Cardiac muscle cell (in vitro differentiated cells and primary cell): ENCODE measurements around the gene MYO5C. TPM values are rescaled to one million over a fixed set of nuclear protein-coding genes. Genes with fewer than 3 reads are reported as not detected.
A peak's percentile ranks its signal among the peaks of the same experiment; 100 is the strongest.

Source experiments
- DNase-seq, 2 donors: peaks; one replicate each; pipeline versions ENCODE4 v3.0.0 to v3.0.0-alpha.2; 2010 to 2017; ENCODE audit warnings: low read depth in 1 of 2, low spot score in 1 of 2
- H3K27ac ChIP-seq: fragments of 200-600 bp; sonication (generic); 2 replicates; pipeline ENCODE4 v1.5.1; 2016
- H3K27me3 ChIP-seq: fragments of 200-600 bp; sonication (generic); 2 replicates; pipeline ENCODE4 v1.6.0; 2016; ENCODE audit warnings: control low read depth
- H3K36me3 ChIP-seq: fragments of 200-600 bp; sonication (generic); 2 replicates; pipeline ENCODE4 v1.5.1; 2016; ENCODE audit warnings: control low read depth
- H3K4me1 ChIP-seq: fragments of 200-600 bp; sonication (generic); 2 replicates; pipeline ENCODE4 v1.8.1; 2017; ENCODE audit warnings: low read depth, mild to moderate bottlenecking, mixed run types
- H3K4me3 ChIP-seq: fragments of 200-600 bp; sonication (generic); 2 replicates; pipeline ENCODE4 v1.5.1; 2016; ENCODE audit warnings: mild to moderate bottlenecking
- H3K9me3 ChIP-seq: fragments of 200-600 bp; sonication (generic); 2 replicates; pipeline ENCODE4 v1.5.1; 2017; ENCODE audit warnings: low read depth, mild to moderate bottlenecking, control low read depth
- CTCF ChIP-seq: IDR thresholded peaks from 2 replicates; pipeline ENCODE4 v1.5.1; 2012; ENCODE audit warnings: low read depth, mild to moderate bottlenecking, low read length
- polyA plus RNA-seq: library from polyadenylated mRNA; unstranded; fragments of >200 nt; fragmentation: Nextera tagmentation; extraction: Ambion mirVana; gene quantifications from 2 replicates; pipeline ENCODE4 v1.2.1, GENCODE V29; 2016
- total RNA-seq: library from RNA; depleted of rRNA; stranded (reverse); fragments of >200 nt; gene quantifications from 2 replicates; pipeline ENCODE4 v1.2.3, GENCODE V29; 2016

MYO5C gene
- total and polyA plus RNA-seq, 2 experiments from 2014 or later = 2.9 to 8.5 TPM

DNA sequence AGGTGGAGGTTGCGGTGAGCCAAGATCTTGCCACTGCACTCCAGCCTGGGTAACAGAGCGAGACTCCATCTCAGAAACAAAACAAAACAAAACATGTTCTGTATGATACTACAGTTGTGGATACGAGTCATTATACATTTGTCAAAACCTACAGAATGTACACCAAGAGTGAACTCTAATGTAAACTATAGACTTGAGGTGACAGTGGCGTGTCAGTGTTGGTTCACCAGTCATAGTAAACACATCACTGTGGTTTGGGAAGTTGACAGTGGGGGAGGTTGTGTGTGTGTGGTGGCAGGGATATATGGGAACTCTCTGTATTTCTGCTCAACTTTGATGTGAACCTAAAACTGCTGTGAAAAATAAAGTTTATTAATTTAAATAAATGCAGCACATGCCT is 71.4 kb downstream of the MYO5C start:
- H3K36me3 ChIP-seq = peaks cover 5% of the 10 kb centered on the region
- TF ChIP-seq CTCF = no peak

DNA sequence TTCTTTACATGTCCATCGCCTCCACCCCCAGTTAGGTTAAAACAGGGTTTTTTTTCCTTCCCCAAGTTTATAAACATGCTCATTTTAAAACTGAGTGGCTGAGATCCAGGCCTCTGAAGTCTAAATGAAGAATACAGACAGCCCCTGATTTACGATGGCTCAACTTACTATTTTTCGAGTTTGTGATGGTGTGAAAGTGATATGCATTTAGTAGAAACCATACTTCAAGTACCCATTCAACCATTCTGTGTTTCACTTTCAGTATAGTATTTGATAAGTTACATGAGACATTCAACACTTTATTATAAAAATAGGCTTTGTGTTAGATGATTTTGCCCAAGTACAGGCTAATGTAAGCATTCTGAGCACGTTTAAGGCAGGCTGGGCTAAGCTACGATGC is 73.9 kb downstream of the MYO5C start:
- TF ChIP-seq CTCF = no peak
- Histone ChIP-seq H3K4me1 (peaks cover 7% of the 10 kb centered on the region), H3K9me3 (no peaks in the 10 kb centered on the region), H3K27me3 (no peaks in the 10 kb centered on the region), H3K4me3 (no peak overlapping the region), H3K36me3 (peaks cover 5% of the 10 kb centered on the region), H3K27ac (no peak overlapping the region)
- no peak for DNase-seq

More for the DNA sequence above, 71.4 kb downstream of the MYO5C start:
- H3K27me3 ChIP-seq = no peaks in the 10 kb centered on the region
- no peaks in the 10 kb centered on the region for H3K9me3 ChIP-seq
- DNase-seq = no peak
- no peak overlapping the region for H3K4me3 ChIP-seq
- no peaks in the 10 kb centered on the region for H3K4me1 ChIP-seq
- no peak overlapping the region for H3K27ac ChIP-seq

DNA sequence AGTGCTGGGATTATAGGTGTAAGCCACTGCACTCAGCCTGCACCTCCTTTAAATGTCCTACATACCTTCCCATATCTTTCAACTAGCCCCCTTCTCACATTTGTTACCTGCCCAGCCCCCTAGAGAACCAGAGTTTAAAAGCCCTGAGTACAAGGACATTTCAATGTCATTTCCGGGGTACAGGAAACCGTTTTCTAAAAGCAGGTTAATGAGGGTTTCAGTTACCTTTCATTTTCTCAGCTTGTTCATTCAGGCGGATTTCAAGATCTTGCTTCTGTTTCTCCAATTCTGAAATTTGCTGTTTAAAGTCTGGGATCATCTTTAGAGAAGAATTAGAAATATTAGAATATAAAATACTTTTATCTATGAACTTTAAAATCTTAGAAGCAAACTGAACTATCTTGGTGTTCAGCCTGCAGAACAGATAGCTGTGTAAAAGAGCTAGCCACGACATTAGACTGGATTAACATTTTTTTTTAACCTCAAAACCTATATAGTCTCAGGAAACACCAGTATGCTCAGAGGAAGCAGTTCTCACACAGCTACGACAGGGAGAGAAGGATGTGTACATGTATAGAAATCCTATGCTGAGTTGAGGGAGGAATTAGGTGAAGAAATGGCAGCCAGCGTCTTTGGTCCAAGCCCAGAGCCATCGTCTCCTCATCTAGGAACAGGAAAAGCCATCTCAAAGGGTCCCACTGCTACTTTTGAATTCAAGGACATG is 74.5 kb downstream of the MYO5C start:
- Histone ChIP-seq H3K36me3 (peaks cover 5% of the 10 kb centered on the region), H3K4me3 (no peak overlapping the region), H3K9me3 (no peaks in the 10 kb centered on the region), H3K4me1 (peaks cover 7% of the 10 kb centered on the region), H3K27ac (no peak overlapping the region), H3K27me3 (no peaks in the 10 kb centered on the region)
- DNase-seq = no peak
- TF ChIP-seq CTCF = no peak

DNA sequence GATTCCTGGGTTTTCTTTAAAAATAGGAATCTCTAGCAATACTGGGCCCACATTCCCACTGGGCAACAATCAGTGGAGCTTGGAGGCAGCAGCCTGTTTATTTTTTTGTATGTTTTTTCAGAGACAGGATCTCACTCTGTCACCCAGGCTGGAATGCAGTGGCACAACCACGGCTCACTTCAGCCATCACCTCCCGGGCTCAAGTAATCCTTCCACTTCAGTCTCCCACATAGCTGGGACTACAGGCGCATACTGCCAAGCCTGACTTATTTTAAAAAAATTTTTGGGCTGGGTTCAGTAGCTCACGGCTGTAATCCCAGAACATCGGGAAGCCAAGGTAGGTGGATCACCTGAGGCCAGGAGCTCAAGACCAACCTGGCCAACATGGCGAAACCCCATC is 75.4 kb downstream of the MYO5C start:
- H3K9me3 ChIP-seq = no peaks in the 10 kb centered on the region
- no peak overlapping the region for H3K4me3 ChIP-seq
- H3K27me3 ChIP-seq = no peaks in the 10 kb centered on the region
- TF ChIP-seq CTCF = no peak
- peaks cover 5% of the 10 kb centered on the region for H3K36me3 ChIP-seq
- DNase-seq = peak in 1 of 2 donors; percentile 14
- peaks cover 7% of the 10 kb centered on the region for H3K4me1 ChIP-seq
- H3K27ac ChIP-seq = no peak overlapping the region

DNA sequence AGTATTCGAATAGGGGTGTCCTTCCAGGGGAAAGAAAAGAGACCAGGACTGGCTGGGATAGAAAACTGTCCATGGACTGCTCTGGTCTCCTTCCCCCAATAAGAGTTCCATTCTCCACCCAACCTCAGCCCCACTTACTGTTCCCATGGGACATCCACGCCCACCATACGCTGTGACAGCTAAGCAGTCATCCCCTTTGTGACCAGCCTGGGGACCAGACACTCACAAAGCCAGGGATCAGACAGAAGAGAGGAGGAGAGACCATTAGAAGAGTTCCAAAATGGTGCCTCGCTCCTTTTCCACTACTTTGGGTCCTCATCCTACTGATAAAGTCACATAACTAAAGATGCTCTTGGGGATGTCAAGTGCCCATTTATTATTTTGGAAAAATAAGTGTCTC is 76.8 kb downstream of the MYO5C start:
- no peaks in the 10 kb centered on the region for H3K36me3 ChIP-seq
- TF ChIP-seq CTCF = no peak
- no peaks in the 10 kb centered on the region for H3K9me3 ChIP-seq

More for the DNA sequence above, 76.8 kb downstream of the MYO5C start:
- Histone ChIP-seq H3K4me1 (peaks cover 7% of the 10 kb centered on the region), H3K27me3 (no peaks in the 10 kb centered on the region), H3K27ac (no peak overlapping the region), H3K4me3 (no peak overlapping the region)
- DNase-seq = no peak
